ENCODE data around the gene TAGAP. TPM values are rescaled to one million over a fixed set of nuclear protein-coding genes. Genes with fewer than 3 reads are reported as not detected.

The TAGAP gene
- total and polyA plus RNA-seq, 9 of the 15 experiments (the other 6 are each of a cell fraction or from before 2014, with no cell fraction given), result 0.07 TPM; not detected in 8

- H3K9me1 ChIP-seq (ENCODE audit: control insufficient read depth, insufficient read depth, low read length), result no peaks in the 10 kb centered on the region
- H3K9me3 ChIP-seq (replicated peaks; ENCODE audit: control insufficient read depth, insufficient read depth, low read depth, low read length), result no peaks in the 10 kb centered on the region
- no peaks in the 10 kb centered on the region for H3K36me3 ChIP-seq (ENCODE audit: control insufficient read depth, insufficient read depth, low read length)
- ChIA-PET POLR2A (interaction anchor here (0.6 to 0.7 kb wide), 2 partner anchors 195 to 1502 kb away, joined by 3 read pairs; no protein-coding TSS in a partner anchor), CTCF (ENCODE audit: low intra/inter-chr PET ratio) (no interaction called here)
- no peaks in the 10 kb centered on the region for H4K20me1 ChIP-seq (replicated peaks; ENCODE audit: control insufficient read depth, insufficient read depth, low read length)
- H2AFZ ChIP-seq (ENCODE audit: low read depth, low read length), result no peak overlapping the region
- no peak overlapping the region for H3K27ac ChIP-seq (ENCODE audit: extremely low read depth, low read depth, low read length)
- peaks cover 9 to 13% of the 10 kb centered on the region in 2 experiments; a peak in 4 of 5 replicates for H3K4me1 ChIP-seq (replicated peaks in 1 of 2; ENCODE audit: control insufficient read depth in 2 of 2, insufficient read depth in 2 of 2, low read length in 2 of 2)
- H3K27me3 ChIP-seq (ENCODE audit: control insufficient read depth in 2 of 2, insufficient read depth in 2 of 2, low read length in 2 of 2), result peaks cover 4 to 6% of the 10 kb centered on the region in 2 experiments; a peak in 2 of 5 replicates
- H3K4me2 ChIP-seq (ENCODE audit: insufficient read depth, low read length), result no peak overlapping the region; the same call in 1 of the 2 replicates
- DNase-seq (ENCODE audit: extremely low read depth in 1 of 4, low spot score in 3 of 4) (no peak), FAIRE-seq (no peak), ATAC-seq (no peak)
- no peak overlapping the region for H3K4me3 ChIP-seq
- peaks cover 5% of the 10 kb centered on the region; the same call in 1 of the 3 replicates for H3K79me2 ChIP-seq (ENCODE audit: control insufficient read depth, insufficient read depth, low read length)
- H3K9ac ChIP-seq (ENCODE audit: insufficient read depth in 1 of 2, low read depth in 2 of 2, low read length in 2 of 2), result no peak overlapping the region
- BruUV-seq (replicated peaks), result no TSS peak
- intact Hi-C loops (cut with micrococcal nuclease) (no loop called here), in situ Hi-C loops (cut with MboI) (loop anchor here (5.0 kb wide), 1 partner anchor 103 kb away; no protein-coding TSS in a partner anchor)
- WGBS (ENCODE audit: insufficient coverage, low coverage, missing lambda C conversion rate), result 37% methylated on average over 3 of the region's 3 CpGs
- 0 out of 2 replicates have a peak, but pooled peaks have one; percentile 52 for TF ChIP-seq ZNF395 (CRISPR knock-in tag; IDR thresholded peaks at IDR 0.05)
- 0 out of 4 replicates have a peak, but pooled peaks of 1 of the 2 experiments have one; percentile 20 for TF ChIP-seq CSDE1 (IDR thresholded peaks at IDR 0.05)
- TF ChIP-seq MEIS2 (IDR thresholded peaks at IDR 0.05; ENCODE audit: partially characterized antibody), result peak; percentile 63
- TF ChIP-seq CBFA2T2 (conservative IDR thresholded peaks at IDR 0.05), result 0 out of 2 replicates have a peak, but pooled peaks have one; percentile 14
- TF ChIP-seq KLF16 (IDR thresholded peaks at IDR 0.05), result peak; percentile 24; the same call in 1 of the 2 replicates
- no peak for TF ChIP-seq PBX2 (CRISPR knock-in tag; IDR thresholded peaks at IDR 0.05; ENCODE audit: low read depth)
- TF ChIP-seq PBX2 (tag; conservative IDR thresholded peaks at IDR 0.05; ENCODE audit: low read depth), result 0 out of 2 replicates have a peak, but pooled peaks have one; percentile 17
- TF ChIP-seq TCF3 (CRISPR knock-in tag; IDR thresholded peaks at IDR 0.05), result peak; percentile 13; the same call in 1 of the 2 replicates
- TF ChIP-seq POLR2G (IDR thresholded peaks at IDR 0.05; ENCODE audit: low read depth, low read length), result no peak
- TF ChIP-seq TCF7 (IDR thresholded peaks at IDR 0.05; ENCODE audit: borderline replicate concordance), result no peak
- no peak for TF ChIP-seq HSF4 (CRISPR knock-in tag; IDR thresholded peaks at IDR 0.05; ENCODE audit: borderline replicate concordance)
- no peak for TF ChIP-seq PRMT5 (CRISPR knock-in tag; IDR thresholded peaks at IDR 0.05)
- TF ChIP-seq GABPA (tag; conservative IDR thresholded peaks at IDR 0.05; ENCODE audit: low read depth), result no peak
- 0 out of 2 replicates have a peak, but pooled peaks have one; percentile 11 for TF ChIP-seq MTA2 (IDR thresholded peaks at IDR 0.05; ENCODE audit: low read depth)
- no peak for TF ChIP-seq ZBTB2 (IDR thresholded peaks at IDR 0.05)
- TF ChIP-seq TEAD4 (IDR thresholded peaks at IDR 0.05; ENCODE audit: low read length), result peak; percentile 27; the same call in 1 of the 2 replicates
- no peak for TF ChIP-seq TEAD4 (CRISPR knock-in tag; IDR thresholded peaks at IDR 0.05; ENCODE audit: borderline replicate concordance)
- no peak for TF ChIP-seq C11orf30 (IDR thresholded peaks at IDR 0.05; ENCODE audit: low read depth)
- TF ChIP-seq TAL1 (IDR thresholded peaks at IDR 0.05), result peak; percentile 23
- no peak for TF ChIP-seq RAD51 (IDR thresholded peaks at IDR 0.05; ENCODE audit: borderline replicate concordance, low read depth)
Observed at GRCh38 chr6:159004592-159004991, 40.2 kb downstream of the TAGAP start.
